Ascending aorta (tissue), 2 donors: Measurements from ENCODE around the gene MLXIP. TPM values are rescaled to one million over a fixed set of nuclear protein-coding genes. Genes with fewer than 3 reads are reported as not detected.

ENCODE experiments used
- DNase-seq, 2 donors: peaks; one replicate each; pipeline ENCODE4 v3.0.0-alpha.2; 2019; ENCODE audit warnings: low spot score in 2 of 2
- H3K27ac ChIP-seq, 2 donors: fragments of 200-600 bp; sonication (generic); one replicate each; pipeline ENCODE4 v1.5.1; 2016 to 2017; ENCODE audit warnings: mild to moderate bottlenecking in 1 of 2
- H3K27me3 ChIP-seq: fragments of 200-600 bp; sonication (generic); one replicate; pipeline ENCODE4 v1.5.1; 2017
- H3K36me3 ChIP-seq, 2 donors: fragments of 200-600 bp; sonication (generic); one replicate each; pipeline ENCODE4 v1.5.1; 2016
- H3K4me1 ChIP-seq, 2 donors: fragments of 200-600 bp; sonication (generic); one replicate each; pipeline ENCODE4 v1.5.1; 2016 to 2017; ENCODE audit warnings: mild to moderate bottlenecking in 1 of 2
- H3K4me3 ChIP-seq, 2 donors: fragments of 200-600 bp; sonication (generic); one replicate each; pipeline ENCODE4 v1.5.1; 2016 to 2017; ENCODE audit warnings: mild to moderate bottlenecking in 1 of 2
- H3K9me3 ChIP-seq, 2 donors: fragments of 200-600 bp; sonication (generic); one replicate each; pipeline ENCODE4 v1.5.1; 2016
- intact Hi-C: fragments of 100-400 bp; cut with DNase I; formaldehyde crosslinking; loops from one replicate; pipeline ENCODE4 v1.15.1; 2023
- total RNA-seq: library from RNA; depleted of rRNA; stranded (reverse); fragments of >200 nt; gene quantifications from one replicate; pipeline ENCODE4 v1.1.0, GENCODE V29; 2016
- TF ChIP-seq, protein P1 (sequence below), 3 experiments: fragments of 200-600 bp in 2 of 3; fragments of 450-650 bp in 1 of 3; sonication (generic) in 2 of 3; IDR thresholded peaks; one replicate each; pipeline ENCODE4 v1.5.1; 2016 to 2019; ENCODE audit warnings: antibody characterized with exemption in 3 of 3, mild to moderate bottlenecking in 1 of 3, moderate library complexity in 1 of 3

MLXIP gene
- total RNA-seq, 1 donor from 2014 or later, result 62.3 TPM

DNA sequence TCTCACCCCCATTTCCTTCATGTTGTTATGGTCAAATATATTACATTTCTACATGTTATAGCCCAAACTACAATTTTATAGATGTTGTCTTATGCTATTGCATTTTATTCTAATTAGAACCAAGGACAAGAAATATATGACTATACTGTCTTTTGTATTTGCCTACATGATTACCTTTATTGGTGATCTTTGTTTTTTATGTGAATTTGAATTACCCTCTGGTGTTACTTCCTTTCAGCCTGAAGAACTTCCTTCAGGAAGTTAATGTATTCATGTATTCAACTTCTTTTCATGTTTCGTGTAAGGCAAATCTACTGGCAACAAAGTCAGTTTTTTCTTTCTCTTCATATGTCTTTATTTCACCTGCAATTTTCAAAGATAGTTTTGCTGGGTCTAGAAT, 116.2 kb downstream of the MLXIP start:
- Histone ChIP-seq H3K36me3 (no peaks in the 10 kb centered on the region), H3K4me1 (no peaks in the 10 kb centered on the region), H3K4me3 (no peak overlapping the region), H3K9me3 (no peaks in the 10 kb centered on the region), H3K27me3 (no peaks in the 10 kb centered on the region), H3K27ac (no peak overlapping the region)
- TF ChIP-seq, protein P1, sequence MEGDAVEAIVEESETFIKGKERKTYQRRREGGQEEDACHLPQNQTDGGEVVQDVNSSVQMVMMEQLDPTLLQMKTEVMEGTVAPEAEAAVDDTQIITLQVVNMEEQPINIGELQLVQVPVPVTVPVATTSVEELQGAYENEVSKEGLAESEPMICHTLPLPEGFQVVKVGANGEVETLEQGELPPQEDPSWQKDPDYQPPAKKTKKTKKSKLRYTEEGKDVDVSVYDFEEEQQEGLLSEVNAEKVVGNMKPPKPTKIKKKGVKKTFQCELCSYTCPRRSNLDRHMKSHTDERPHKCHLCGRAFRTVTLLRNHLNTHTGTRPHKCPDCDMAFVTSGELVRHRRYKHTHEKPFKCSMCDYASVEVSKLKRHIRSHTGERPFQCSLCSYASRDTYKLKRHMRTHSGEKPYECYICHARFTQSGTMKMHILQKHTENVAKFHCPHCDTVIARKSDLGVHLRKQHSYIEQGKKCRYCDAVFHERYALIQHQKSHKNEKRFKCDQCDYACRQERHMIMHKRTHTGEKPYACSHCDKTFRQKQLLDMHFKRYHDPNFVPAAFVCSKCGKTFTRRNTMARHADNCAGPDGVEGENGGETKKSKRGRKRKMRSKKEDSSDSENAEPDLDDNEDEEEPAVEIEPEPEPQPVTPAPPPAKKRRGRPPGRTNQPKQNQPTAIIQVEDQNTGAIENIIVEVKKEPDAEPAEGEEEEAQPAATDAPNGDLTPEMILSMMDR (IDR thresholded peaks at IDR 0.05), result no peak
- no peak for DNase-seq
- intact Hi-C loops, result no loop called here

DNA sequence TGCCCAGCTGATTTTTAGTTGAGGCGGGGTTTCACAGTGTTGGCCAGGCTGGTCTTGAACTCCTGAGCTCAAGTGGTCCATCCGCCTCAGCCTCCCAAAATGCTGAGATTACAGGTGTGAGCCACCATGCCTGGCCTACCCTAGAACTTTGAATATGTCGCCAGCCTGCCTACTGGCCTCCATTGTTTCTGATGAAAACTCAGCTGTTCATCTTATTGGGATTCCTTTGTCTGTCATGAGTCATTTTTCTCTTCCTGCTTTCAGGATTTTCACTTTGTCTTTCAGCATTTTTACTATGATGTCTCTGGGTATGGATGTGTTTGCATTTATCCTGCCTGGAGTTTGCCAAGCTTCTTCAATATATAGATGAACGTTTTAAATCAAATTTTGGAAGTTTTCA, 116.8 kb downstream of the MLXIP start:
- Histone ChIP-seq H3K4me1 (no peaks in the 10 kb centered on the region), H3K27ac (no peak overlapping the region), H3K9me3 (no peaks in the 10 kb centered on the region), H3K4me3 (no peak overlapping the region), H3K36me3 (no peaks in the 10 kb centered on the region), H3K27me3 (no peaks in the 10 kb centered on the region)
- intact Hi-C loops, result no loop called here
- TF ChIP-seq, protein P1 (IDR thresholded peaks at IDR 0.05), result no peak
- no peak for DNase-seq

Other genes with a start within 250 kb of the MLXIP start
- 0.96 TPM for gene HPD, start 219.9 kb upstream of the MLXIP start, total RNA-seq
- 49.8 TPM for gene PSMD9, start 190.0 kb upstream of the MLXIP start, total RNA-seq
- 0.75 TPM for gene CFAP251, start 160.2 kb upstream of the MLXIP start, total RNA-seq
- gene BCL7A, start 56.9 kb upstream of the MLXIP start, total RNA-seq, result 3.2 TPM
- not detected for gene IL31, start 95.5 kb downstream of the MLXIP start, total RNA-seq
- gene LRRC43, start 104.4 kb downstream of the MLXIP start, total RNA-seq, result not detected
- gene B3GNT4, start 125.0 kb downstream of the MLXIP start, total RNA-seq, result not detected
- gene DIABLO, start 147.3 kb downstream of the MLXIP start, total RNA-seq, result 54.8 TPM
- 8.1 TPM for gene VPS33A, start 187.7 kb downstream of the MLXIP start, total RNA-seq